ENCODE results near the gene PAFAH1B2.

Gene PAFAH1B2

DNA sequence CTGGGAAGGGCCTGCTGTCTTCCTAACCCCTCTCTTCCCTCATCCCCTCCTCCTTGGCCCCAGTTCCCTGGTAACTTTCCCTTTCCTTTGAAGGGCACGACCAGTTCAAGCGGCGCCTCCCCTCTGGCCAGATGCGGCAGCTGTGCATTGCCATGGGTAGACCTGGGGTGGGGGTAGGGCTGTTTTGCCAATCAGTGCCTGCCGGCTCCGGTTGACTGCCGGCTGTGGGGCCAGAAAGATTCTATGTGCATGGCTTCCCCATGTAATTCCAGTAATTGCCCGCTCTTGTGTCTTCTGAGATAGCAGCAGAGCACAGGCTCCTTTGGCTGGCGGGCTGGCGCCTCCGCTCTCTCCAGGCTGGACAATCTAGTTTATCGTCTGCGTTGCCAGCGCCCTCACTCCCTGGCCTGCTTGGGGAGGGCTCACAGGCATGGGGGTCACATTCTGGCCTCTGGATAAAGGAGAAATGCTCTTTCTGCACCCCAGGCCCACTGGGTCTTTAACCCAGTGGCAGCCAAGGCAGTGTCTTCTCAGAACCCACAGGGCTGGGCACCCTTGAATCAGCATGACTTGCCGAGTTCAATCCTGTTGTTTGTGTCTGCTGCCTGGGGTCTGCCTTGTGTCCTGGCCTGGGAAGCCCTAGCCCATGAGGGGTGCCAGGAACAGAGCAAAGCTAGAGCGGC is 43.9 kb downstream of the PAFAH1B2 start:
- DNase-seq, result no peak
- H3K27ac ChIP-seq, result no peak overlapping the region

DNA sequence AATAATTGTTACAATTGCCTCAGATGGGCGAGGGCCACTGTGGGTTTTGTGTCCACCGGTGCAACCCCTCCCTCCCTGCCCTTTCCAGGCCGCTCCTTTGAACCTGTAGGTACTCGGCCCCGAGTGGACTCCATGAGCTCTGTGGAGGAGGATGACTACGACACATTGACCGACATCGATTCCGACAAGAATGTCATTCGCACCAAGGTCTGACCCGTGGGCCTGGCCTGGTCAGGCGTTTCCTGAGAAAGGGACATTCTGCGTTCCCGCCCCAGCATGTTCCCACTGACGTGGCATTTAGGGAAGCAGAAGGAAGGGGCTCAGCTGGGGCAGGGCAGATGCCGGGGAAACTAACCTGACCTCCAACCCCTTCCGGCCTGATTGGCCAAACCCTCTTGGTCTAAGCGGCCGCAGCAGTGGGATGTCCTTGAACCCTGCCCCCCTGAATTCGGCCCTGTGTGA is 44.6 kb downstream of the PAFAH1B2 start:
- peaks cover 38% of the 10 kb centered on the region for H3K36me3 ChIP-seq
- DNase-seq, result no peak
- no peak overlapping the region for H3K27ac ChIP-seq
- H3K27me3 ChIP-seq (ENCODE audit: insufficient read depth, low read depth, severe bottlenecking), result no peaks in the 10 kb centered on the region
- TF ChIP-seq, protein P1, sequence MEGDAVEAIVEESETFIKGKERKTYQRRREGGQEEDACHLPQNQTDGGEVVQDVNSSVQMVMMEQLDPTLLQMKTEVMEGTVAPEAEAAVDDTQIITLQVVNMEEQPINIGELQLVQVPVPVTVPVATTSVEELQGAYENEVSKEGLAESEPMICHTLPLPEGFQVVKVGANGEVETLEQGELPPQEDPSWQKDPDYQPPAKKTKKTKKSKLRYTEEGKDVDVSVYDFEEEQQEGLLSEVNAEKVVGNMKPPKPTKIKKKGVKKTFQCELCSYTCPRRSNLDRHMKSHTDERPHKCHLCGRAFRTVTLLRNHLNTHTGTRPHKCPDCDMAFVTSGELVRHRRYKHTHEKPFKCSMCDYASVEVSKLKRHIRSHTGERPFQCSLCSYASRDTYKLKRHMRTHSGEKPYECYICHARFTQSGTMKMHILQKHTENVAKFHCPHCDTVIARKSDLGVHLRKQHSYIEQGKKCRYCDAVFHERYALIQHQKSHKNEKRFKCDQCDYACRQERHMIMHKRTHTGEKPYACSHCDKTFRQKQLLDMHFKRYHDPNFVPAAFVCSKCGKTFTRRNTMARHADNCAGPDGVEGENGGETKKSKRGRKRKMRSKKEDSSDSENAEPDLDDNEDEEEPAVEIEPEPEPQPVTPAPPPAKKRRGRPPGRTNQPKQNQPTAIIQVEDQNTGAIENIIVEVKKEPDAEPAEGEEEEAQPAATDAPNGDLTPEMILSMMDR (IDR thresholded peaks at IDR 0.05; ENCODE audit: low read depth, low read length), result no peak
- H3K4me3 ChIP-seq (ENCODE audit: low read depth, low read length), result no peak overlapping the region
- no peaks in the 10 kb centered on the region for H3K9me3 ChIP-seq (ENCODE audit: severe bottlenecking)

More for the DNA sequence above, 43.9 kb downstream of the PAFAH1B2 start:
- Histone ChIP-seq H3K36me3 (peaks cover 36% of the 10 kb centered on the region), H3K27me3 (ENCODE audit: insufficient read depth, low read depth, severe bottlenecking) (no peaks in the 10 kb centered on the region), H3K4me3 (ENCODE audit: low read depth, low read length) (no peak overlapping the region), H3K9me3 (ENCODE audit: severe bottlenecking) (no peaks in the 10 kb centered on the region)
- TF ChIP-seq, protein P1 (IDR thresholded peaks at IDR 0.05; ENCODE audit: low read depth, low read length), result no peak

DNA sequence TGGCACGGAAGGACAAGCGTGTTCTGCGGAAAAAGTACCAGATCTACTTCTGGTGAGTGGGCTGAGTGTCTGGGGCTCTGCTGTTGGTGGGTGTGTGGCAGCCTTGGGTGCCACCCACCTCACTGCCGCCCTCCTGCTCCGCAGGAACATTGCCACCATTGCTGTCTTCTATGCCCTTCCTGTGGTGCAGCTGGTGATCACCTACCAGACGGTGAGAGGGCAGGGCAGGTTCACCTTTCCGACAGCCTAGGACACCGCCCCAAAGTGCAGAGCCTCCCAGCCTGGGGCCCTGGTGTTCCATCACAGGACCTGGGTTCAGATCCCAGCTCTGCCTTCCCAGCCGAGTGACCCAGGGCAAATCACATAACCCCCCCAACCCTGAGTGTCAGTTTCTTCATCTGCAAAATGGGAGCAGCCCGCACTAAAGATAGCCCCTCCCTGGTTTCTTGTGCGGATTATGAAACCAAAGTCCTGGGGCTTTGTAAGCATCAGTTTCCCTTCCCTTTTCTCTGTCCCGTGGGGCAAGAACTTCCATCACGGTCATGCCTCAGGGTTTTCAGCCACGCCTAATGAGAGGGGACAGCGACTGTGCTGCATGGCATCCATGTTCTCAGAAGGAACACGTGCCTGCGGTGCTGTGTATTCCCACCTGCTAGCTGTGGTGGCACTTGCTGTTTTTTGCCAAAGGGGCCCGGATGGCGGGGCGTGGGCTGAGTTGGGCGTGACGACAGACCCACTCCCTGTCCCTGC is 45.3 kb downstream of the PAFAH1B2 start:
- no peak overlapping the region for H3K27ac ChIP-seq
- TF ChIP-seq, protein P1 (IDR thresholded peaks at IDR 0.05; ENCODE audit: low read depth, low read length), result no peak
- H3K4me3 ChIP-seq (ENCODE audit: low read depth, low read length), result no peak overlapping the region

DNA sequence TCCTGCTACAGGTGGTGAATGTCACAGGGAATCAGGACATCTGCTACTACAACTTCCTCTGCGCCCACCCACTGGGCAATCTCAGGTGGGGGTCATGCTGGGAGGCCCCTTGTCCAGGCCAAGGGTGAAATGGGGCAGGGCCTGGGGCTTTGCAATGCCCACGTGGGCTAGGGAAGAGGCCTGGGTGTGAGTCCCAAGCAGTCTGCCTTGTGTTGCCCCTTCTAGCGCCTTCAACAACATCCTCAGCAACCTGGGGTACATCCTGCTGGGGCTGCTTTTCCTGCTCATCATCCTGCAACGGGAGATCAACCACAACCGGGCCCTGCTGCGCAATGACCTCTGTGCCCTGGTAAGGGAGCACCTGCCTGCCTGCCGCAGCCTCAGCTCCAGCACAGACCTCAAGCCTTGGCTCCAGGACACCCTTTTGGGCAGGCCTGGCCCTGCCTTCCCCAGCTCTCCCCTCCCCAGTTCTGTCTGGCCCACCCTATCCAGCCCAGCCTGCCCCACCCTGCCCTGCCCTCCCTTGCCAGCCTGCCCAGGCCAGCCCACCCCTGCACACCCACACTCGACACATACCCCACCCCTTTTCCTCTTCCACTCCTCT is 46.0 kb downstream of the PAFAH1B2 start:
- Histone ChIP-seq H3K4me3 (ENCODE audit: low read depth, low read length) (no peak overlapping the region), H3K9me3 (ENCODE audit: severe bottlenecking) (no peaks in the 10 kb centered on the region), H3K36me3 (peaks cover 38% of the 10 kb centered on the region), H3K27ac (no peak overlapping the region), H3K27me3 (ENCODE audit: insufficient read depth, low read depth, severe bottlenecking) (no peaks in the 10 kb centered on the region)
- TF ChIP-seq, protein P1 (IDR thresholded peaks at IDR 0.05; ENCODE audit: low read depth, low read length), result no peak
- no peak for DNase-seq

More for the DNA sequence above, 45.3 kb downstream of the PAFAH1B2 start:
- Histone ChIP-seq H3K27me3 (ENCODE audit: insufficient read depth, low read depth, severe bottlenecking) (no peaks in the 10 kb centered on the region), H3K36me3 (peaks cover 40% of the 10 kb centered on the region), H3K9me3 (ENCODE audit: severe bottlenecking) (no peaks in the 10 kb centered on the region)
- DNase-seq, result no peak

DNA sequence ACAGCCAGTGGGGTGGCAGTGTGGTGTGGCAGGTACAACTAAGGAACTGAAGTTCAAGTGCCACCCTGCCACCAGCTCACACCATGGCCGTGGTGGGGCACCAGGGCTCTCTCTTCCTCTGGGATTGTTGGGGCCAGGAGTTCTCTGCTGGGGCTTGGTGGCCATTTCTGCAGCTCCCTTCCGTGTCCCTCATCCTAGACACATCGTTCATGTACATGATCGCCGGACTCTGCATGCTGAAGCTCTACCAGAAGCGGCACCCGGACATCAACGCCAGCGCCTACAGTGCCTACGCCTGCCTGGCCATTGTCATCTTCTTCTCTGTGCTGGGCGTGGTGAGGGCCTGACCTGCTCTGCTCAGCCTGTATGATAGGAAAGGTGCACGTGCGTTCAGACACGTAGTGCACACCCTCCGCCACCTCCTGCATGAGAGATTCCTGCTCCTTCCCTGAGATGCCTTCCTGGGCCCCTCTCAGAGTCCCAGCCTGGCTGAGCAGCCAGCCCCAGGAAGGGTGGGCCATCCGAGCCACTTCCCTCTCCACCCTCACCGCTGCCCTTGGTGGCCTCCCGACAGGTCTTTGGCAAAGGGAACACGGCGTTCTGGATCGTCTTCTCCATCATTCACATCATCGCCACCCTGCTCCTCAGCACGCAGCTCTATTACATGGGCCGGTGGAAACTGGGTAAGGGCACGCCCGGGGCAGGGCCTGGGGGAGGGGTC is 47.8 kb downstream of the PAFAH1B2 start:
- H3K4me3 ChIP-seq (ENCODE audit: low read depth, low read length), result no peak overlapping the region
- no peaks in the 10 kb centered on the region for H3K9me3 ChIP-seq (ENCODE audit: severe bottlenecking)
- DNase-seq, result no peak
- no peak overlapping the region for H3K27ac ChIP-seq
- H3K36me3 ChIP-seq, result peaks cover 36% of the 10 kb centered on the region
- H3K27me3 ChIP-seq (ENCODE audit: insufficient read depth, low read depth, severe bottlenecking), result no peaks in the 10 kb centered on the region
- TF ChIP-seq, protein P1 (IDR thresholded peaks at IDR 0.05; ENCODE audit: low read depth, low read length), result no peak
